ENCODE results near the gene AFF4.

GRCh38 chr5:132877466-132877865 lies 86.0 kb downstream of the AFF4 start:
- TF ChIP-seq MAFK (IDR thresholded peaks at IDR 0.05; ENCODE audit: low read depth, low read length) (no peak), CTCF (conservative IDR thresholded peaks at IDR 0.05; ENCODE audit: low read depth, low read length) (no peak), POLR2A (IDR thresholded peaks at IDR 0.05; ENCODE audit: low read depth, low read length) (no peak)
